Measurements from ENCODE around the gene ACTR8.

Gene ACTR8

DNA sequence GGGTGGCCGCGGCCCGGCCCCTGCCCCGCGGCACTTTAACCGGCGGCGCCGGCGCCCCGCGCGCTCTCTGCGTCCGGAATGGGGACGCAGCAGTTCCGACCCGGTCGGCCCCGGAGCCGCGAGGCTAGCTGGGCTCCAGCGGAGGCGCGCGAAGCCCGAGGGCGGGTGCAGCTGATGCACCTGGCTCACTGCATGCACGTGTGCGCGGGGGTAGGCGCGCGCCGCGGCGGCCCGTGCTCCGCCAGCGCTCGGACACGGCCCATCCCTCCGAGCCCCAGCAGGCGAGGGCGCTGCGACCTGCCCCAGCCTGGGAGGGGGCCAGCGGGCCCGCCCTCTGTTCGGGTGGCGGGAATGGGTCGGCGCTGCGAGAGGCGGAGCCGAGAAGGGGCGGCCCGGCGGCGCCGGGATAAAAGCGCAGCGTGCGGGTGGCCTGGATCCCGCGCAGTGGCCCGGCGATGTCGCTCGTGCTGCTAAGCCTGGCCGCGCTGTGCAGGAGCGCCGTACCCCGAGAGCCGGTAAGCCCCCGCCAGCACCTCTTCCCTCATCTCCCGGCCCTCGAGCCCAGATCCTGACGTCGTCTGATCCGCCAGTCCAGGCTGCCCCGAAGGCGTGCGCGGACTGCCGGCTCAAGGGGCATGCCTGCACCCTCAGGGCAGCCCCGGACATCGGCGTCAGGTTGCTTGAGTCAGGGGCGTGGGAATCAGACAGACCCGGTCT lies 35.7 kb downstream of the ACTR8 start, which contains the start of the genes CHDH and IL17RB:
Gene CHDH (minus strand): TSS at position 286 of the 717 bp plus-strand sequence. CDS start 22,411 bp downstream, outside the sequence.
Gene IL17RB (plus strand): TSS at position 435 of the 717 bp plus-strand sequence. CDS start 21 bp downstream, at position 456.
- Histone ChIP-seq H3K36me3 (ENCODE audit: control insufficient read depth, insufficient read depth, low read length) (no peaks in the 10 kb centered on the region), H3K4me3 (ENCODE audit: insufficient read depth, low read depth, low read length) (peak within 1 kb of the TSS; percentile 69), H3K27me3 (ENCODE audit: control insufficient read depth, insufficient read depth, low read length, poor library complexity, severe bottlenecking) (peaks cover 37% of the 10 kb centered on the region), H3K9me3 (ENCODE audit: control insufficient read depth, low read length) (no peaks in the 10 kb centered on the region), H3K27ac (ENCODE audit: insufficient read depth, low read depth, low read length, poor library complexity, severe bottlenecking) (no peak within 1 kb of the TSS), H3K4me1 (ENCODE audit: control insufficient read depth, insufficient read depth, low read length) (peaks cover 17% of the 10 kb centered on the region)
- WGBS, 2 experiments = 4 to 5% methylated on average over 91 of the region's 91 CpGs

DNA sequence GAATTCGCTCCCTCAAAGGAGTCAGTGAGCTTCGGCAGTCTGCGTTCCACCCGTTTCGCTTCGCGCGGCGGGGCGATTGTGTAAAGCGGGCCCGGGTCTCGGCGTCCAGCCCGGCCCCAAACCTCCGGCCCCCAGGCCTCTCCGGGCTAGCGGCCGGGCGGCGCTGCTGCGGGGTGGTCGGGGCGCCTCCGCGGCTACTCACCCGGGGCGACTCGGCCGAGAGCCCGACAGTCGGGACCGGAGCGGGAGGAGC lies 36.1 kb downstream of the ACTR8 start:
- Histone ChIP-seq H3K36me3 (ENCODE audit: control insufficient read depth, insufficient read depth, low read length) (no peaks in the 10 kb centered on the region), H3K27ac (ENCODE audit: insufficient read depth, low read depth, low read length, poor library complexity, severe bottlenecking) (no peak overlapping the region), H3K4me3 (ENCODE audit: insufficient read depth, low read depth, low read length) (peak overlapping the region; percentile 69), H3K4me1 (ENCODE audit: control insufficient read depth, insufficient read depth, low read length) (peaks cover 17% of the 10 kb centered on the region), H3K27me3 (ENCODE audit: control insufficient read depth, insufficient read depth, low read length, poor library complexity, severe bottlenecking) (peaks cover 37% of the 10 kb centered on the region), H3K9me3 (ENCODE audit: control insufficient read depth, low read length) (no peaks in the 10 kb centered on the region)
- 0% methylated on average over 34 of the region's 34 CpGs for WGBS, 2 experiments

GRCh38 chr3:53845103-53845880 lies 36.7 kb downstream of the ACTR8 start:
- WGBS, 2 experiments = 17 to 18% methylated on average over 25 of the region's 25 CpGs
- no peaks in the 10 kb centered on the region for H3K36me3 ChIP-seq (ENCODE audit: control insufficient read depth, insufficient read depth, low read length)
- H3K27me3 ChIP-seq (ENCODE audit: control insufficient read depth, insufficient read depth, low read length, poor library complexity, severe bottlenecking) = peaks cover 37% of the 10 kb centered on the region
- H3K9me3 ChIP-seq (ENCODE audit: control insufficient read depth, low read length) = no peaks in the 10 kb centered on the region
- no peak overlapping the region for H3K27ac ChIP-seq (ENCODE audit: insufficient read depth, low read depth, low read length, poor library complexity, severe bottlenecking)
- H3K4me3 ChIP-seq (ENCODE audit: insufficient read depth, low read depth, low read length) = peak overlapping the region; percentile 69
- H3K4me1 ChIP-seq (ENCODE audit: control insufficient read depth, insufficient read depth, low read length) = peaks cover 17% of the 10 kb centered on the region

- Histone ChIP-seq H3K4me3 (ENCODE audit: insufficient read depth, low read depth, low read length) (no peak overlapping the region), H3K27ac (ENCODE audit: insufficient read depth, low read depth, low read length, poor library complexity, severe bottlenecking) (no peak overlapping the region), H3K9me3 (ENCODE audit: control insufficient read depth, low read length) (no peaks in the 10 kb centered on the region), H3K27me3 (ENCODE audit: control insufficient read depth, insufficient read depth, low read length, poor library complexity, severe bottlenecking) (peaks cover 37% of the 10 kb centered on the region), H3K36me3 (ENCODE audit: control insufficient read depth, insufficient read depth, low read length) (no peaks in the 10 kb centered on the region), H3K4me1 (ENCODE audit: control insufficient read depth, insufficient read depth, low read length) (peaks cover 17% of the 10 kb centered on the region)
- 88 to 89% methylated on average over 9 of the region's 9 CpGs for WGBS, 2 experiments
These were observed 37.5 kb downstream of the ACTR8 start for GRCh38 chr3:53844262-53845102.

- 80 to 85% methylated on average over 10 of the region's 10 CpGs for WGBS, 2 experiments
- H3K36me3 ChIP-seq (ENCODE audit: control insufficient read depth, insufficient read depth, low read length) = no peaks in the 10 kb centered on the region
- peaks cover 37% of the 10 kb centered on the region for H3K27me3 ChIP-seq (ENCODE audit: control insufficient read depth, insufficient read depth, low read length, poor library complexity, severe bottlenecking)
- H3K4me1 ChIP-seq (ENCODE audit: control insufficient read depth, insufficient read depth, low read length) = peaks cover 17% of the 10 kb centered on the region
- no peak overlapping the region for H3K27ac ChIP-seq (ENCODE audit: insufficient read depth, low read depth, low read length, poor library complexity, severe bottlenecking)
- no peak overlapping the region for H3K4me3 ChIP-seq (ENCODE audit: insufficient read depth, low read depth, low read length)
- no peaks in the 10 kb centered on the region for H3K9me3 ChIP-seq (ENCODE audit: control insufficient read depth, low read length)
These were observed 38.5 kb downstream of the ACTR8 start for GRCh38 chr3:53843195-53844177.

- H3K4me1 ChIP-seq (ENCODE audit: control insufficient read depth, insufficient read depth, low read length) = peaks cover 17% of the 10 kb centered on the region
- H3K27me3 ChIP-seq (ENCODE audit: control insufficient read depth, insufficient read depth, low read length, poor library complexity, severe bottlenecking) = peaks cover 29% of the 10 kb centered on the region
- 52% methylated on average over 12 of the region's 12 CpGs for WGBS, 2 experiments
- H3K9me3 ChIP-seq (ENCODE audit: control insufficient read depth, low read length) = no peaks in the 10 kb centered on the region
- H3K36me3 ChIP-seq (ENCODE audit: control insufficient read depth, insufficient read depth, low read length) = no peaks in the 10 kb centered on the region
- H3K27ac ChIP-seq (ENCODE audit: insufficient read depth, low read depth, low read length, poor library complexity, severe bottlenecking) = no peak overlapping the region
- no peak overlapping the region for H3K4me3 ChIP-seq (ENCODE audit: insufficient read depth, low read depth, low read length)
These were observed 39.3 kb downstream of the ACTR8 start for GRCh38 chr3:53842436-53843194.

GRCh38 chr3:53841296-53841695 lies 40.7 kb downstream of the ACTR8 start:
- Histone ChIP-seq H3K9me3 (ENCODE audit: control insufficient read depth, low read length) (no peaks in the 10 kb centered on the region), H3K36me3 (ENCODE audit: control insufficient read depth, insufficient read depth, low read length) (no peaks in the 10 kb centered on the region), H3K4me3 (ENCODE audit: insufficient read depth, low read depth, low read length) (no peak overlapping the region), H3K27ac (ENCODE audit: insufficient read depth, low read depth, low read length, poor library complexity, severe bottlenecking) (no peak overlapping the region), H3K4me1 (ENCODE audit: control insufficient read depth, insufficient read depth, low read length) (peaks cover 17% of the 10 kb centered on the region), H3K27me3 (ENCODE audit: control insufficient read depth, insufficient read depth, low read length, poor library complexity, severe bottlenecking) (peaks cover 16% of the 10 kb centered on the region)
- 93 to 96% methylated on average over 4 to 5 of the region's 5 CpGs for WGBS, 2 experiments

DNA sequence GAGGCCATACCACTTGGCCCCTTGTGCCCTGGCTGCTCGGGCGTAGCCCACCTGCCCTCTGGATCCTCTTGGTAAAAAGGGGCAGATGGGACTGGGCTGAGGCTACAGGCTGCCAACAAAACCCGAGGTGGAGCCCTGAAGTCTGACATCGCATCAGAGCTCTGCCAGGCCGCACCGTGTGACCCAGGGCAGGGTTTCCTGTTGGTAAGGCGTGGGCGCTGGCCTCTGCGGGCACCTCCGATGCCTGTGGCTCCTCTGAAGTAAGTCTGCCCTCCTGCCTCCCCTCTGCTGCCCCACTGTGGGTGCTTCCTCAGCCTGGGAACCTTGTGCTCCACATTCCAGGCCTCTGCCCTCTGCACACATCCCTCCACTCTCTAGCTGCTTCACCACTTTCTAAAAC lies 44.6 kb downstream of the ACTR8 start:
- H3K27ac ChIP-seq (ENCODE audit: insufficient read depth, low read depth, low read length, poor library complexity, severe bottlenecking) = no peak overlapping the region
- no peaks in the 10 kb centered on the region for H3K27me3 ChIP-seq (ENCODE audit: control insufficient read depth, insufficient read depth, low read length, poor library complexity, severe bottlenecking)
- no peak overlapping the region for H3K4me3 ChIP-seq (ENCODE audit: insufficient read depth, low read depth, low read length)
- H3K36me3 ChIP-seq (ENCODE audit: control insufficient read depth, insufficient read depth, low read length) = no peaks in the 10 kb centered on the region
- H3K4me1 ChIP-seq (ENCODE audit: control insufficient read depth, insufficient read depth, low read length) = peaks cover under 1% of the 10 kb centered on the region
- no peaks in the 10 kb centered on the region for H3K9me3 ChIP-seq (ENCODE audit: control insufficient read depth, low read length)
- WGBS, 2 experiments = 93% methylated on average over 10 of the region's 10 CpGs
